Measurements from ENCODE around the gene VSTM2B. TPM values are rescaled to one million over a fixed set of nuclear protein-coding genes. Genes with fewer than 3 reads are reported as not detected.
A peak's percentile ranks its signal among the peaks of the same experiment; 100 is the strongest.

Gene VSTM2B
- total RNA-seq (2012; rRNA removed) = not detected in 2 replicates
- not detected in 2 replicates for polyA plus RNA-seq (2012; rRNA removed)
- not detected in 2 replicates for polyA plus RNA-seq (2012; cell fraction: cytosol; rRNA removed)
- not detected in 2 replicates for polyA plus RNA-seq (2012; cell fraction: nucleus; rRNA removed; ENCODE audit: low replicate concordance)
- not detected for Bru-seq, nascent RNA
- percentile 2 among the genes with signal in this experiment for BruChase-seq, experiment 1, labeled RNA remaining after a 6-hour chase
- BruChase-seq, experiment 2, labeled RNA remaining after a 2-hour chase = not detected
- long read RNA-seq = 0 reads

GRCh38 chr19:29525901-29526729, at the start of gene VSTM2B:
Gene VSTM2B (plus strand): TSS chr19:29525994. CDS start chr19:29526584, 590 bp downstream.
- Histone ChIP-seq H4K8ac (ENCODE audit: low read depth in 2 of 2, low read length in 2 of 2) (no peak within 1 kb of the TSS), H4K5ac (ENCODE audit: low read depth, low read length) (no peak within 1 kb of the TSS), H3K56ac (ENCODE audit: extremely low read depth, insufficient read depth, low read length) (no peak within 1 kb of the TSS), H3K4me2 (ENCODE audit: low read depth, low read length) (no peak within 1 kb of the TSS; the same call in 1 of the 2 replicates), H3K14ac (replicated peaks; ENCODE audit: low read depth, low read length) (no peak within 1 kb of the TSS), H3K9me3 (ENCODE audit: control insufficient read depth, insufficient read depth, low read length) (peaks cover 3% of the 10 kb centered on the region; the same call in 1 of the 2 replicates), H3K36me3 (ENCODE audit: control insufficient read depth, insufficient read depth, low read length) (no peaks in the 10 kb centered on the region), H3K9ac (ENCODE audit: low read depth, low read length) (no peak within 1 kb of the TSS), H2BK5ac (ENCODE audit: low read depth, low read length, poor library complexity, severe bottlenecking) (no peak within 1 kb of the TSS), H2AK5ac (ENCODE audit: low read depth, low read length) (no peak within 1 kb of the TSS), H2BK120ac (ENCODE audit: low read depth, low read length) (no peak within 1 kb of the TSS), H2BK15ac (ENCODE audit: low read depth, low read length) (no peak within 1 kb of the TSS), H3K18ac (ENCODE audit: low read depth, low read length) (no peak within 1 kb of the TSS), H3K27me3 (ENCODE audit: control insufficient read depth, insufficient read depth, low read length) (peaks cover 66% of the 10 kb centered on the region), H3K4me1 (ENCODE audit: control insufficient read depth, insufficient read depth, low read length) (no peaks in the 10 kb centered on the region; the same call in 1 of the 2 replicates), H3K27ac (ENCODE audit: insufficient read depth, low read length) (no peak within 1 kb of the TSS), H3K4me3 (ENCODE audit: insufficient read depth, low read depth, low read length) (no peak within 1 kb of the TSS), H3K79me1 (ENCODE audit: low read depth in 1 of 2, low read length in 2 of 2) (no peaks in the 10 kb centered on the region), H3K9me1 (ENCODE audit: insufficient read depth, low read length) (no peaks in the 10 kb centered on the region), H3K4ac (ENCODE audit: low read depth, low read length) (no peak within 1 kb of the TSS), H4K91ac (ENCODE audit: insufficient read depth, low read depth, low read length) (no peak within 1 kb of the TSS), H2AK9ac (replicated peaks; ENCODE audit: low read depth, low read length, poor library complexity) (no peak within 1 kb of the TSS), H3K23ac (ENCODE audit: low read depth, low read length) (no peak within 1 kb of the TSS), H2AFZ (replicated peaks; ENCODE audit: low read length, poor library complexity) (peak within 1 kb of the TSS; percentile 33), H2BK20ac (ENCODE audit: low read depth, low read length) (no peak within 1 kb of the TSS), H4K20me1 (ENCODE audit: insufficient read depth, low read length) (no peaks in the 10 kb centered on the region; the same call in 1 of the 2 replicates)
- CTCF ChIA-PET = no interaction called here
- 0% methylated on average over 10 of the region's 104 CpGs; no CpG with 5 or more reads in 1 of the 2 experiments for WGBS, 2 experiments (ENCODE audit: extremely low coverage in 2 of 2, insufficient read length in 1 of 2)
- ATAC-seq (ENCODE audit: low read depth) (no peak), DNase-seq (no peak)
- dilution Hi-C loops (cut with HindIII; ENCODE audit: low sequenced_read_pairs, unreplicated experiment) (no loop called here), intact Hi-C loops (cut with micrococcal nuclease) (no loop called here), in situ Hi-C loops (cut with MboI; ENCODE audit: low sequenced_read_pairs) (no loop called here)
- TF ChIP-seq MAZ (IDR thresholded peaks at IDR 0.05; ENCODE audit: borderline replicate concordance, low read depth, low read length) (no peak), RCOR1 (IDR thresholded peaks at IDR 0.05; ENCODE audit: insufficient replicate concordance, low read length) (no peak), FOS (IDR thresholded peaks at IDR 0.05; ENCODE audit: low read depth, low read length) (no peak), CTCF (conservative IDR thresholded peaks at IDR 0.05; ENCODE audit: low read depth, low read length) (no peak), POLR2A (IDR thresholded peaks at IDR 0.05; ENCODE audit: low read depth, low read length) (no peak), SMC3 (IDR thresholded peaks at IDR 0.05; ENCODE audit: low read depth, low read length) (no peak), MXI1 (IDR thresholded peaks at IDR 0.05; ENCODE audit: borderline replicate concordance, low read depth, low read length) (no peak)
- TF ChIP-seq, protein P1, sequence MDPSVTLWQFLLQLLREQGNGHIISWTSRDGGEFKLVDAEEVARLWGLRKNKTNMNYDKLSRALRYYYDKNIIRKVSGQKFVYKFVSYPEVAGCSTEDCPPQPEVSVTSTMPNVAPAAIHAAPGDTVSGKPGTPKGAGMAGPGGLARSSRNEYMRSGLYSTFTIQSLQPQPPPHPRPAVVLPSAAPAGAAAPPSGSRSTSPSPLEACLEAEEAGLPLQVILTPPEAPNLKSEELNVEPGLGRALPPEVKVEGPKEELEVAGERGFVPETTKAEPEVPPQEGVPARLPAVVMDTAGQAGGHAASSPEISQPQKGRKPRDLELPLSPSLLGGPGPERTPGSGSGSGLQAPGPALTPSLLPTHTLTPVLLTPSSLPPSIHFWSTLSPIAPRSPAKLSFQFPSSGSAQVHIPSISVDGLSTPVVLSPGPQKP (IDR thresholded peaks at IDR 0.05; ENCODE audit: borderline replicate concordance, low read depth, low read length) = no peak
- BruUV-seq (replicated peaks) = no TSS peak
- POLR2A ChIA-PET (ENCODE audit: unreplicated experiment) = no interaction called here

All from IMR-90 (cell line).